NCI-H510A (cell line): ENCODE measurements around the gene HTR6.

Source experiments
- DNase-seq: peaks from one replicate; lab custom pipeline; 2025; lab: John Stamatoyannopoulos, UW

Gene HTR6

GRCh38 chr1:19688041-19688842, 23.6 kb downstream of the HTR6 start:
- DNase-seq, result no peak

GRCh38 chr1:19689085-19689757, 24.5 kb downstream of the HTR6 start:
- no peak for DNase-seq

- DNase-seq, result no peak
Observed at GRCh38 chr1:19689856-19690255, 25.2 kb downstream of the HTR6 start.

GRCh38 chr1:19690342-19690741, 25.7 kb downstream of the HTR6 start:
- no peak for DNase-seq

DNA sequence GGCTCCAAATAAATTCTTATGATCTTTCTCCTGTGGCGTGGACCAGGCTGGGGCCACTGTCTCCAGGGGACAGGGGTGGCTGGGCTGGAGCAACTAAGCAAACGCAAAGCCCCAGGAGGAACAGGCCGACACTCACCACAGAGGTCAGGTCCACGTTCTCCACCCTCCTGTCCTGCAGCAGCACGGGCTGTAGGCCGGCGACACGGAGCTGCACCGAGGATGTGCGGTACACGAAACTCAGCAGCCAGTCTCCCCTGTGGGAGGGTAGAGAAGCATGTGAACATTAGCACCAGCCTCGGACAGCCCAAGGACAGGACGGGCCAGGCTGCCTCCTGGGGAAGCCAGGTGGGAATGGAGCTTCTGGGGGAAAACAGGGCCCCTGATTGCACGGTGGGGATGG, 29.6 kb downstream of the HTR6 start:
- DNase-seq, result no peak

GRCh38 chr1:19695772-19696171, 31.1 kb downstream of the HTR6 start:
- no peak for DNase-seq

DNA sequence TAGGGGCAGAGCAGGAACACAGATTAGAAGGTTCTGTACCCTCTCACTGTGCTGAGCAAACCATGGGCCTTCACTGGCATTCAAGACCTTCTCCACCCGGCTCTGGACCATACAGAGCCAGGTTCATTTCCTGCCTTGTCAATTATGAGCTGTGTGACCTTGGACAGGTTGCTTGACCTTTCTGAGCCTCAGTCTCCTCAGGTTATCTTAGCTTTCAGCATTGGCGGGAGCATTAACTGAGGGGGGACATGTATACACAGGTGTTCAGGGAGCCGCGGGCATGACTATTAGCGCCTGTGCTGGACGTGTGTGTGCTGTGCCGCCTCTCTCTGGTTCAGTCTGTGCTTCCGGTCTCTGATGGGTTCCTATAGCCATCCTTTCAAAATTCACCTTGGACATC, 32.1 kb downstream of the HTR6 start:
- no peak for DNase-seq

DNA sequence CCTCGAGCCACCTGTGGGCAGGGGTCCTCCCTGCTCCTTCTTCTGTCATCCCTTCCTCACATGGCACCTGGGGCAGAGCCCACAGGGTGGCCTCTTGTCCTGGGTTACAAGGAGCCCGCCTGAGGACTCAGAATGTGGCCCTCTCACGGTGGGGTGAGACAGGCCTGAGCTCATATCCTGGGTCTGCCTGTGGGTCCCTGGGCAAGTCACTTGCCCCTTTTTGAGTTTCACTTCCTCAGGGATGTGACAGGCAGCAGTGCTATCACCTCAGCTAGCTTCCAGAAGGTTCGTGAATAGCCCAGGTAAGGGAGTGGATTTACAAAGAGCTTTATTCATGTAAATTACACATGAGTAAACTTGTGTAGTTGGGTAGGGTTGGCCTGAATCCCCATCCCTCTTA, 33.5 kb downstream of the HTR6 start:
- DNase-seq, result no peak

GRCh38 chr1:19700079-19700777, 35.6 kb downstream of the HTR6 start:
- DNase-seq, result no peak

DNA sequence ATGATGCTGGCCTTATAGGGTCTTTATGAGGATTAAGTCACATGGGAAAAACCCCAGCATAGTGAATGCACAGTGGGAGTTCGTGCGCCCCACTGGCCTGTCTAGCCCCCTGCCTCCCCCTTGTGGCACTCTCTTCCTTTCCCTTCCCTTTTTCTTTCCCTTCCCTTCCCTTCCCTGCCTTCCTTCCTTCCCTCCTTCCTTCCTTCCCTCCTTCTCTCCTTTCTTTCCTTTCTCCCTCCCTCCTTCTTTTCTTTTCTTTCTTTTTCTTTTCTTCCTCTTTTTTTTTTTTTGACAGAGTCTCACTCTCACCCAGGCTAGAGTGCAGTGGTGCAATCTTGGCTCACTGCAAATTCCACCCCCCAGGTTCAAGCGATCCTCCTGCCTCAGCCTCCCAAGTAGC, 38.6 kb downstream of the HTR6 start:
- no peak for DNase-seq

DNA sequence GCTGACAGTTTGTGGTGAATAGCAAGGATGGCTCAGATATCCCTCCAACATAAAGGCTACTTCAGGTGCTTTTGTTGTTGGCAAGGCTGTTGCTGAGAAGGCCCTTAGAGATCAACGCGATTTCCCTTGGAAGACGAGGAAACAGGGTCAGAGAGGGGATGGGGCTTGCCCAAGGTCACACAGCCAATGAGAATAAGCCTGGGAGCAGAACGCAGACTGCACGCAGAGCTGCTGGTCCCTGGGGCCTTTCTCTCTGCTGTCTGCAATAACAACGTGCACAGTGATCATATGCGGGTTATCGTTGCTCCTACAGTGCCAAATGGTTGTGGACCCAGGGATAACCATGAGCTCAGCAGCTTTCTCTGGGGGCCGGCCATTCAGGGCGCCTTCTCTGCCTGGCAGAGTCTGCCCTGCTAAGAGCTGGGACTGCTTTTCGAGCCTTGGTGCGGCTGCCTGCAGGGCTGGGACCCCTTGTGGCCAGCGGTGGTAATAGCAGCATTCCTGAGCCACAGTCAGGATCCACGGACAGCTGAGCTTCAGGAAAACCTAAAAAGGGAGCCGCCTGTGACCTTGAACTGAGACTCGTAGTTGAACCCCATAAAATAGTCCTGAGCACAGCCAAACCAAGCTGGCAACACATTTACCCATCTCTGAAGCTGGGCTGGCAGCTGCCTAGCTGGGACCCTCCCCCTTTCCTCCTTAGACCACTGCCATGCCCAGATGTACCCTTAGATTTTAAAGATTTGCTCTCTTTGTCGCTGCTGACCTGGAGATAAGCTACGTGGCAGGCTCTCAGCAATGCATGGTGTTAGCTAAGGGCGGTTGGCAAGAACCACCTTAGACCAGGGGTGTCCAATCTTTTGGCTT, 39.8 kb downstream of the HTR6 start:
- DNase-seq, result peak; percentile 67

DNA sequence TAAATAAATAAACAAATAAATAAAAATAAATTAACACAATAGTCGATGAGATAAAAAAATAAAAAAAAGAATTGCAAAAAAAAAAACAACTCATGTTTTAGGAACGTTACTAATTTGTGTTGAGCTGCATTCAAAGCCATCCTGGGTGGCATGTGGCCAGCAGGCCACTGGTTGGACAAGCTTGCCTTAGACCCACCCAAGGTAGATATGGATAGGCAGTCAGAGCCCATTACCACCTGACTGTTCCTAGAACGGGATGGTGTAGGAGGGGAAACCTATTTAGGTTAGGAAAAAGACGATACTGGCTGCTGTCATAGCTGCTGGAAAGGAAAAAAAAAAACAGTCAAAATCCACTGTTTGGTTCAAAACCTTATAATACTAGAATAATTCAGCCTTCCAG, 40.8 kb downstream of the HTR6 start:
- DNase-seq, result no peak

- DNase-seq, result no peak
Observed at GRCh38 chr1:19706136-19706535, 41.5 kb downstream of the HTR6 start.

DNA sequence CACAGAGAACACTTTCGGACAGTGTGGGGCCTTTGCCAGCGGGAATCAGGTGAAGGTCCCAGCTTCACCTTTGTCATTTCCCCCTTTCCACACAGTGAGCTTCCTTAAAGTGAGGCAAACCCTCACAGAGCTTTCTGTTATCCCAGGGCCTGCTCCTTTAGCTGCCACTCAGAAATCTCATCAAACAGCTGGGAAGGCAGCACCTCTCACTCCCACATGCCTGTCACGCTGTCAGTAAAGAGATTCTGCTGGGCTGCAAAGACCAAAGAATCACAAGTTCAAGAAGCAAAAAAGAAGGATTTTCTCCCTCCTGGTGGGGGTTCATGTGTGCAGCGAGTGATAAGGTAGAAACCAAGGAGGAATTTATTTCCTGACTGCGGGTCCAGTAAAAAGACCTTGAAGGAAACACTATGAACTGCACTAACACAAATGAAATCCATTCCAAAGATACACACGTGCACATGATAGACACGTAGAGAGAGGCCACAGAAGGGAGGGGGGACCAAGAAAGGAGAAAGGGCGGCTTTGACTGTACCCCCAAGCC, 44.0 kb downstream of the HTR6 start:
- DNase-seq, result no peak

DNA sequence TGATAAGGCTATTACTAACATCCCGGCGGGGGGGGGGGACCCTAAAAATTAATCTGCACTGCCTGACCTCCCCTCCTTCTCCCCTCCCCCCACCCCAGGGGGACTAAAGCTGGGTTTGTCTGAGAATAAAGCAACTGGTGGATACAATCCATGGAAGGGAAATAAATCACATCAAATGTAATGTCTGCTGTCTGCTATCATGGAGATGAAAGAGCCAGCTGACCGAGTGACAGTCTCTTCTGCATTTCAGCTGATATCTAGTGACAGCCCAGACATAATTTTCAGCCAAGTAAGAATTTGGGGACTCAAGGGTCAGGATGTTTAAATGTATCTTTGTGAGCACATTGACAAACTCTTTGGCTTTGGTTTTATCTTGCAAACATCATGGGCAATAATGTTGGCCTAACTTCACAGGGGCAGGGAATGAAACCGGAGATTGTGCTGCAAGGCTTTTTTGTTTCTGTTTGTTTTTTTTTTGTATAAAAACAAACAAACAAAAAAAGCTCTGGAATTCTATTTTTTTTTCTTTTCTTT, 44.7 kb downstream of the HTR6 start:
- DNase-seq, result no peak

DNA sequence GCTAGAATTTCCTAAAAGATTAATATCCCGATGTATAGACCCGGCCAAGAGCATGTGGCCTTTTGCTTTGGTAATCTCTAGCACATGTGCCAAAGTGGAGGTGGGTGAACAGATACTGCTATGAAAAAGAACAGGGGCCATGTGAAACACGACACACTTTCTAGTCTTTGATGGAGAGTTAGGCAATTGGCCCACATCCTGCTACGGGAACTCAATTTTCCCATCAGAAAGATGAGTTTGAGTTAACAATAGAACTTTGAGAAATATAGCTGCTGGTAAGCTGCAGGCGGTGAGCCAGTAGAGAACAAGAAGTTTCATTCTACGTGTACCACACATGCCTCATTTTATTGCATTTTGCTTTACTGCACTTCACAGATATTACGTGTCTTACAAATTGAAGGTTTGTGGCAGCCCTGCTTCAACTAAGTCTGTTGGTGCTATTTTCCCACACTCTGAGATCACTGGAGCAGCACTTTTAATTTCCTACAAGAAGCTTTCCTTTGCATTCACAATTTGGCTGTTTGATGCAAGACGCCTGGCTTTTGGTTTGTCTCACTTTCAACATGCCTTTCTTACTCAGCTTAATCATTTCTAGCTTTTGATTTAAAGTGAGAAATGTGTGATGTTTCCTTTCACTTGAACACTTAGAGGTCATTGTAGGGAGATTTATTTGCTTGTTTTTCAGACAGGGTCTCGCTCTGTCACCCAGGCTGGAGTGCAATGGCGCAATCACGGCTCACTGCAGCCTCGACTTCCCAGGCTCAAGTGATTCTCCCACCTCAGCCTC, 46.3 kb downstream of the HTR6 start:
- DNase-seq, result no peak

- DNase-seq, result no peak
Observed at GRCh38 chr1:19712928-19713327, 48.3 kb downstream of the HTR6 start.

GRCh38 chr1:19715334-19716203, 50.9 kb downstream of the HTR6 start:
- peak; percentile 100 for DNase-seq

DNA sequence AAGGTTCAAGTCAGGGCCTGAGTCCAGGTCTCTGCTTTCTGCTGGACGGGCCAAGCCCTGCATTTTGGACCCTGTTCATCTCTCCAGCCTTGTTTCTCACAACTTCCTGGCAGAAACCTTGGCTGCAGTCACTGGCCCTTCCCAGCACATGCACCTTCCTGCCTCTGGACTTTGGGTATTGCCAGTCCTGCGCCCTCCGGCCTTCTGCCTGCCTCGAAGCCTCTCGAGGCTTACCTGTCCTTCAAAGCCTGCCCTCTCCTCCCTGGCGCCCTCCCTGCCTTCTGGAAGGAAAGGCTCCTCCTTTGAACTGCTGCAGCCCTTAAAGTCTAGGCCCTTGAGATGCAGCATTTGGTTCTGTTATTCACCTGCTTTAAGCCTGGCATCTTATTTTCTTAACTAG, 52.8 kb downstream of the HTR6 start:
- DNase-seq, result no peak

DNA sequence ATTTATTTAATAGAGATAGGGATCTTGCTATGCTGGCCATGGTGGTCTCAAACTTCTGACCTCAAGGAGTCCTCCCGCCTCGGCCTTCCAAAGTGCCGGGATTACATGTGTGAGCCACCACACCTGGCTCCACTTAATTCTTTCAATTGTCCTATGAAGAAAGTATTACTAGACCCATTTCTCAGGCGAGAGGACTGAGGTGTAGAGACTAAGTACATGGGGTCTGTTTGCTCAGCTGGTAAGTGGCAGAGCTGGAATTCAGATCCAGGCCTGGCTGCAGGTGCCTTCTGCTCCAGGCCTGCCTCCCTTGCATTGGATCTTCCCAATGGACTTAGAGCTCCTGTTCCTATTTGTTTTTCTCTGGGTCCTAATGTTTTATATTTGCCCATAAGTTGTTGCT, 55.5 kb downstream of the HTR6 start:
- no peak for DNase-seq
